ENCODE measurements around the gene TNP1. TPM values are rescaled to one million over a fixed set of nuclear protein-coding genes. Genes with fewer than 3 reads are reported as not detected.

TNP1 gene
- total RNA-seq, 2 donors from 2014 or later: not detected

DNA sequence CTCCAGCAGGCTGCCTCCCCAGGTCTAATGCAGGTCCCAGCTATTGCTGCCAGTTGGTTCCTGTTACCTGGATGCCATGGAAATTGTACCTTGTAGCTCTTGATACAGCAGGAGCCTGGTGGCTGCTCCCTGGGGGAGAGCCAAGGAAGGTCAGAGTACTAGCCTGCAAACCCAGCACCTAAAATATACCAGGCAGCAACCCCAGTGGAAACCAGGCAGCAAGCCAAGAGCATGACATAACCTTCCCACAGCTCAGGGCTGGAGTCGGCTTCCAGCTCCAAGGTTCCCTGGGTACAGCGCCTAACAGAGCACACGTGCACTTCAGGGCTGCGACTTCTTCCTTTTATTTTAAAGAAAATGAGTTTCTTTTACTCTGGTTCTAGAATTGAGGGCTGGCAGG, 30.3 kb downstream of the TNP1 start:
- H3K4me3 ChIP-seq: no peak overlapping the region
- peaks cover 2 to 13% of the 10 kb centered on the region in 2 donors for H3K4me1 ChIP-seq
- no peaks in the 10 kb centered on the region for H3K36me3 ChIP-seq
- peak; percentile 81 for DNase-seq (ENCODE audit: low spot score)
- H3K27ac ChIP-seq: no peak overlapping the region
- TF ChIP-seq, protein P1, sequence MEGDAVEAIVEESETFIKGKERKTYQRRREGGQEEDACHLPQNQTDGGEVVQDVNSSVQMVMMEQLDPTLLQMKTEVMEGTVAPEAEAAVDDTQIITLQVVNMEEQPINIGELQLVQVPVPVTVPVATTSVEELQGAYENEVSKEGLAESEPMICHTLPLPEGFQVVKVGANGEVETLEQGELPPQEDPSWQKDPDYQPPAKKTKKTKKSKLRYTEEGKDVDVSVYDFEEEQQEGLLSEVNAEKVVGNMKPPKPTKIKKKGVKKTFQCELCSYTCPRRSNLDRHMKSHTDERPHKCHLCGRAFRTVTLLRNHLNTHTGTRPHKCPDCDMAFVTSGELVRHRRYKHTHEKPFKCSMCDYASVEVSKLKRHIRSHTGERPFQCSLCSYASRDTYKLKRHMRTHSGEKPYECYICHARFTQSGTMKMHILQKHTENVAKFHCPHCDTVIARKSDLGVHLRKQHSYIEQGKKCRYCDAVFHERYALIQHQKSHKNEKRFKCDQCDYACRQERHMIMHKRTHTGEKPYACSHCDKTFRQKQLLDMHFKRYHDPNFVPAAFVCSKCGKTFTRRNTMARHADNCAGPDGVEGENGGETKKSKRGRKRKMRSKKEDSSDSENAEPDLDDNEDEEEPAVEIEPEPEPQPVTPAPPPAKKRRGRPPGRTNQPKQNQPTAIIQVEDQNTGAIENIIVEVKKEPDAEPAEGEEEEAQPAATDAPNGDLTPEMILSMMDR (IDR thresholded peaks at IDR 0.05): no peak
- H3K27me3 ChIP-seq: no peaks in the 10 kb centered on the region
- H3K9me3 ChIP-seq: no peaks in the 10 kb centered on the region

DNA sequence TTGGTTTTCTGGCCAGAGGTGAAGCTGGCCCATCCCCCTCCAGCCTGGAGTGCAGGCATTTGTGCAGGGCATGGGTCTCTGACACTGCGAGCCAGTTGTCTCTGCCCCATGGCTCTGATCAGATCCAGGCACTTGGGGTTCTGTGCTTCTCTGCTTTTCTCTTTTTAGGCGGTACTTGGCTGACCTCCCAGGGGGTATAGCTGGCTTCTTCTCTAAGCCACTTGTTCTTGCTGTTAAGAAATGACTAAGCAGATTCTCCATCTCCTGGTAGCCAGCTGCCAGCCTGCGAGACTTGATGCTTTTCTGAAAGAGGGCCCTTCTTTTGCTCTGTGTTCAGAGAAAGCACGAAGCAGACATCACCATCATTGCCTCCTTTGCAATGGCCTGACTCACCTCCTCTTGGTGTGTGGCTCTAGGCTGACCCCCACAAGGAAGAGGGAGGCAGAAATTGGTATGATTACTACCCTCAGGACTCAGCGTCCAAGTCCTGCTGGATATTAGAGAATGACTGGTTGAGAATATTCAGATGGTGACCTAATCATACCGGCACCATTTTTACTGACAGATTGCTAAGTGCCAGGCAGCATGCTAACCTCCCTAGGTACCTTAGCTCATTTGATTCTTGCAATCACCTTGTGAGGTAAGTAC, 32.7 kb downstream of the TNP1 start:
- H3K27ac ChIP-seq: no peak overlapping the region

DNA sequence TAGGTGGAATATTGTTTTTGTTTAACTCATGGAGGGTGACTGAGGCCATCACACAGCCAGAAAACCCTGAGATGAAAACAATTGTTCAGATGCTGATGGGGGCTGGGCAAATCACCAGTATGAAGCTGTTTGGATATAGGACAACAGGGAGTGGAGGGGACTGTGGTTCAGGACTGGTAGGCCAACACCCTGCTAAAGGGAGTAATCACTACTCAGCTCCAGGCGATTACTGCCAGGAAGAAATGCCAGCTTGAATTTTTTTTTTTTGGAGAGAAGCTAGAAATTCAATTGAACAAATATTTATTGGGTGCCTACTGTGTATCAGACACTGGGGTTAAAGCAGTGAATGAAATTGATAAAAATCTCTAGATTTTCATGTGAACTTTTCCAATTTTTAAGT, 37.4 kb downstream of the TNP1 start:
- no peak overlapping the region for H3K4me3 ChIP-seq
- no peaks in the 10 kb centered on the region for H3K4me1 ChIP-seq
- H3K9me3 ChIP-seq: no peaks in the 10 kb centered on the region
- H3K27ac ChIP-seq: no peak overlapping the region
- H3K27me3 ChIP-seq: no peaks in the 10 kb centered on the region
- no peak for DNase-seq (ENCODE audit: low spot score)
- TF ChIP-seq, protein P1 (IDR thresholded peaks at IDR 0.05): no peak
- H3K36me3 ChIP-seq: no peaks in the 10 kb centered on the region

More for the DNA sequence above, 32.7 kb downstream of the TNP1 start:
- no peaks in the 10 kb centered on the region for H3K9me3 ChIP-seq
- no peak for DNase-seq (ENCODE audit: low spot score)
- TF ChIP-seq, protein P1 (IDR thresholded peaks at IDR 0.05): no peak
- no peak overlapping the region for H3K4me3 ChIP-seq
- no peaks in the 10 kb centered on the region for H3K27me3 ChIP-seq
- peaks cover 2 to 13% of the 10 kb centered on the region in 2 donors for H3K4me1 ChIP-seq
- no peaks in the 10 kb centered on the region for H3K36me3 ChIP-seq

DNA sequence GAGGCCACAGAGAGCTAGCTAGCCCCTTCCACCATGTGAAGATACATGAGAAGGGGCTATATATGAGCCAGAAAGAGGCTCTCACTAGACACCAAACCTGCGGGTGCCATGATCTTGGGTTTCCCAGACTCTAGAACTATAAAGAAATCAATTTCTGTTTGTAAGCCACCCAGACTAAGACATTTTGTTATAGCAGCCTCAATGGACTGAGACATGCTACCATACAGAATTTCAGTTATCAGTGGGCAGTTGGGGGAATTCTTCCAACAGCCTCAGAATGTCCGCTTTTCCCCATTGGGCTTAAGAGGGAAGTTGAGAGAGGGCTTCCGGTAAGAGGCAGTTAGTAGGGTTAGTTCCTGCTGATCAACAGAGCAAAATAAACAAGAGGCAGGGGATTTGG, 39.2 kb downstream of the TNP1 start:
- Histone ChIP-seq H3K27ac (no peak overlapping the region), H3K4me1 (no peaks in the 10 kb centered on the region), H3K9me3 (no peaks in the 10 kb centered on the region), H3K27me3 (no peaks in the 10 kb centered on the region), H3K4me3 (no peak overlapping the region), H3K36me3 (no peaks in the 10 kb centered on the region)
- TF ChIP-seq, protein P1 (IDR thresholded peaks at IDR 0.05): no peak
- no peak for DNase-seq (ENCODE audit: low spot score)

DNA sequence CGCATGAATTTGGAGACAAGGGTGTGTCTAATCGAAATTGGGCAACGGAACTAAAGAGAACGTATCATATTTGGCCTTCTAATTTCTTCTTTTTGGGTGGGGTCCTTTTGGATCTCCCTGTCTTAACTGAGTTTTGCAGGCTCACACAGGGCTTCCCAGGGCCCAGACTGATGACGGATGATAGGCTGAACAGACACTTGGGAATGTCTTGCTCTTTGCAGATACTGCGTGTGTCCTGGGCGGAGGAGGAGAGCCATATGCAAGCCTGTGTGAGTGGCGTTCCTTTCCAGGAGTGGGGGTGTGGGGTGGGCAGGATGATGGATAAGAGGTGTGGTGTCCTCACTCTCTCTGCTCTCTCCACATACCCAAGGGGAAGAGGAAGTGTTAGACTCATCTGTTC, 40.1 kb downstream of the TNP1 start:
- H3K36me3 ChIP-seq: no peaks in the 10 kb centered on the region
- H3K27ac ChIP-seq: no peak overlapping the region
- H3K4me3 ChIP-seq: no peak overlapping the region
- DNase-seq (ENCODE audit: low spot score): no peak
- TF ChIP-seq, protein P1 (IDR thresholded peaks at IDR 0.05): no peak
- no peaks in the 10 kb centered on the region for H3K27me3 ChIP-seq
- no peaks in the 10 kb centered on the region for H3K9me3 ChIP-seq
- no peaks in the 10 kb centered on the region for H3K4me1 ChIP-seq

DNA sequence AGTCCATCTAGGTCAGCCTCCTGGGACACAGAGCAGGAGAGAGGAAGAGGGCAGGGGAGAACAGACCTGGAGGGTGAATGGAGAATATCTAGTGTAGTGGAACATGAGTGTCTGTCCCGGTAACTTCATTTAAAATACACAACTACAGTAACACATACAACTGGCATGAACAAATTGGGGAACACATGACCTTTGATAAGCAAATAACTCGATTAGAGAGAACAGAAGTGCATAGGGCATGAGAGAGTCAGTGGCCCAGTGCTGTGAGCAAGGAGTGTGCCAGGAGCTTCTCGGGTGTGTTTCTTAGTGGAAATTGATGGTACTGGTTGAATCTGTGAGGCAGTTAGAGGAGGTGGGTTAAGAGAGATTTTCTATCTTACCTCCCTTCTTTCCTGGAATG, 40.8 kb downstream of the TNP1 start:
- TF ChIP-seq, protein P1 (IDR thresholded peaks at IDR 0.05): no peak
- Histone ChIP-seq H3K4me3 (no peak overlapping the region), H3K27me3 (no peaks in the 10 kb centered on the region)

More for the DNA sequence above, 40.8 kb downstream of the TNP1 start:
- no peaks in the 10 kb centered on the region for H3K36me3 ChIP-seq
- no peak overlapping the region for H3K27ac ChIP-seq
- no peaks in the 10 kb centered on the region for H3K9me3 ChIP-seq
- no peak for DNase-seq (ENCODE audit: low spot score)
- no peaks in the 10 kb centered on the region for H3K4me1 ChIP-seq
